H9 (cell line): ENCODE measurements around the gene CCNY. TPM values are rescaled to one million over a fixed set of nuclear protein-coding genes. Genes with fewer than 3 reads are reported as not detected.

Source experiments
- DNase-seq: peaks from one replicate; pipeline ENCODE4 v3.0.0-alpha.2; 2017
- H2AFZ ChIP-seq: one replicate; pipeline ENCODE4 v1.6.1; 2013; ENCODE audit warnings: mild to moderate bottlenecking, low read length, control low read depth, moderate library complexity
- H2AK5ac ChIP-seq: 2 replicates; pipeline ENCODE4 v1.6.1; 2013; ENCODE audit warnings: low read length, control low read depth, mixed read lengths; ENCODE audit not compliant: insufficient read length
- H2BK120ac ChIP-seq: one replicate; pipeline ENCODE4 v1.6.1; 2013; ENCODE audit warnings: low read depth, mild to moderate bottlenecking, low read length, control low read depth, inconsistent platforms; ENCODE audit not compliant: poor library complexity, severe bottlenecking
- H2BK12ac ChIP-seq: 2 replicates; pipeline ENCODE4 v1.6.1; 2013; ENCODE audit warnings: low read length, control low read depth, mixed read lengths, low read depth; ENCODE audit not compliant: insufficient read length
- H2BK15ac ChIP-seq: 2 replicates; pipeline ENCODE4 v1.6.1; 2013; ENCODE audit warnings: low read depth, low read length, control low read depth
- H2BK20ac ChIP-seq: one replicate; pipeline ENCODE4 v1.6.1; 2013; ENCODE audit warnings: low read depth, mild to moderate bottlenecking, low read length, control low read depth, inconsistent platforms; ENCODE audit not compliant: poor library complexity, severe bottlenecking
- H2BK5ac ChIP-seq: 2 replicates; pipeline ENCODE4 v1.6.1; 2013; ENCODE audit warnings: low read length, control low read depth, mixed read lengths; ENCODE audit not compliant: insufficient read length
- H3K14ac ChIP-seq: 2 replicates; pipeline ENCODE4 v1.6.1; 2013; ENCODE audit warnings: low read length, control low read depth; ENCODE audit not compliant: insufficient read depth
- H3K18ac ChIP-seq: 2 replicates; pipeline ENCODE4 v1.6.1; 2013; ENCODE audit warnings: low read depth, mild to moderate bottlenecking, mixed read lengths, low read length, control low read depth; ENCODE audit not compliant: insufficient read length
- H3K23ac ChIP-seq: 2 replicates; pipeline ENCODE4 v1.6.1; 2013; ENCODE audit warnings: low read length, control low read depth, mixed read lengths, low read depth; ENCODE audit not compliant: insufficient read length
- H3K23me2 ChIP-seq: 2 replicates; pipeline ENCODE4 v1.6.1; 2013; ENCODE audit warnings: low read depth, mild to moderate bottlenecking, mixed read lengths, low read length, control low read depth; ENCODE audit not compliant: insufficient read length, poor library complexity, severe bottlenecking
- H3K27ac ChIP-seq: 2 replicates; pipeline ENCODE4 v1.5.1; 2013; ENCODE audit warnings: low read length, control low read depth, mixed read lengths, low read depth; ENCODE audit not compliant: insufficient read length
- H3K27me3 ChIP-seq: 2 replicates; pipeline ENCODE4 v1.6.1; 2013; ENCODE audit warnings: low read length, control low read depth, inconsistent platforms; ENCODE audit not compliant: insufficient read depth
- H3K4ac ChIP-seq: 2 replicates; pipeline ENCODE4 v1.6.1; 2013; ENCODE audit warnings: low read depth, mild to moderate bottlenecking, control low read depth, inconsistent platforms, low read length, moderate library complexity
- H3K4me1 ChIP-seq: 2 replicates; pipeline ENCODE4 v1.6.1; 2013; ENCODE audit warnings: low read length, control low read depth, inconsistent platforms; ENCODE audit not compliant: insufficient read depth
- H3K4me2 ChIP-seq: 2 replicates; pipeline ENCODE4 v1.6.1; 2013; ENCODE audit warnings: low read length, control low read depth, mixed read lengths; ENCODE audit not compliant: insufficient read length, insufficient read depth
- H3K56ac ChIP-seq: 2 replicates; pipeline ENCODE4 v1.6.1; 2013; ENCODE audit warnings: low read depth, mild to moderate bottlenecking, mixed read lengths, low read length, control low read depth; ENCODE audit not compliant: insufficient read length
- H3K79me1 ChIP-seq: 2 replicates; pipeline ENCODE4 v1.6.1; 2013; ENCODE audit warnings: low read depth, mild to moderate bottlenecking, moderate library complexity, low read length, control low read depth, inconsistent platforms; ENCODE audit not compliant: insufficient read depth, poor library complexity, severe bottlenecking
- H3K79me2 ChIP-seq: 2 replicates; pipeline ENCODE4 v1.6.1; 2013; ENCODE audit warnings: low read length, control low read depth, inconsistent platforms; ENCODE audit not compliant: insufficient read depth
- H3K9ac ChIP-seq: 2 replicates; pipeline ENCODE4 v1.6.1; 2013; ENCODE audit warnings: low read length, control low read depth, mixed read lengths; ENCODE audit not compliant: insufficient read length; ENCODE audit errors: extremely low read depth
- H3K9me3 ChIP-seq: one replicate; pipeline ENCODE4 v1.6.1; 2013; ENCODE audit warnings: low read depth, low read length, inconsistent platforms; ENCODE audit not compliant: control insufficient read depth
- H3T11ph ChIP-seq: one replicate; pipeline ENCODE4 v1.6.1; 2013; ENCODE audit warnings: mild to moderate bottlenecking, low read length, control low read depth, inconsistent platforms
- H4K20me1 ChIP-seq: one replicate; pipeline ENCODE4 v1.6.1; 2013; ENCODE audit not compliant: control insufficient read depth, insufficient read length, insufficient read depth
- H4K5ac ChIP-seq: 2 replicates; pipeline ENCODE4 v1.6.1; 2013; ENCODE audit warnings: low read depth, mild to moderate bottlenecking, mixed read lengths, low read length, control low read depth; ENCODE audit not compliant: insufficient read length
- H4K8ac ChIP-seq: replicated peaks from 2 replicates; pipeline ENCODE4 v1.6.1; 2013; ENCODE audit warnings: low read length, control low read depth, mixed read lengths, low read depth; ENCODE audit not compliant: insufficient read length
- H4K91ac ChIP-seq: 2 replicates; pipeline ENCODE4 v1.6.1; 2013; ENCODE audit warnings: low read depth, mild to moderate bottlenecking, moderate library complexity, mixed read lengths, low read length, control low read depth; ENCODE audit not compliant: insufficient read length
- H3K27ac Mint-ChIP-seq, 3 experiments: 2 replicates in 2 of 3; 3 replicates in 1 of 3; pipeline ENCODE4 v1.8.0; 2020 to 2021; ENCODE audit warnings: mixed read lengths in 3 of 3, mild to moderate bottlenecking in 1 of 3, moderate library complexity in 1 of 3
- H3K27me3 Mint-ChIP-seq: 2 replicates; pipeline ENCODE4 v1.8.0; 2021; ENCODE audit warnings: low read depth, mild to moderate bottlenecking, moderate library complexity, mixed read lengths
- H3K36me3 Mint-ChIP-seq, 3 experiments: 2 replicates in 2 of 3; 3 replicates in 1 of 3; pipeline ENCODE4 v1.8.0; 2020 to 2021; ENCODE audit warnings: low read depth in 3 of 3, mixed read lengths in 3 of 3; ENCODE audit not compliant: insufficient read depth in 1 of 3
- H3K4me1 Mint-ChIP-seq, 2 experiments: 2 replicates each; pipeline ENCODE4 v1.8.0; 2020; ENCODE audit warnings: mixed read lengths in 2 of 2
- H3K4me3 Mint-ChIP-seq, 2 experiments: 2 replicates in 1 of 2; 3 replicates in 1 of 2; pipeline ENCODE4 v1.8.0; 2020 to 2021; ENCODE audit warnings: mild to moderate bottlenecking in 2 of 2, mixed read lengths in 2 of 2, moderate library complexity in 1 of 2
- H3K9me3 Mint-ChIP-seq, 2 experiments: 2 replicates in 1 of 2; 3 replicates in 1 of 2; pipeline ENCODE4 v1.8.0; 2020; ENCODE audit warnings: mild to moderate bottlenecking in 2 of 2, mixed read lengths in 2 of 2, moderate library complexity in 1 of 2
- CTCF ChIP-seq: fragments of 200-600 bp; sonication (generic); conservative IDR thresholded peaks from 3 replicates; pipeline ENCODE4 v1.8.0; 2021; ENCODE audit warnings: antibody characterized with exemption, mild to moderate bottlenecking
- WGBS: extraction: QIAGEN DNeasy Blood & Tissue Kit; methylation state at CpG from one replicate; pipeline ENCODE4 v1.1.7; 2013; ENCODE audit warnings: missing lambda C conversion rate, low lambda C conversion rate, mixed read lengths; ENCODE audit not compliant: insufficient read length; ENCODE audit errors: extremely low coverage; 5-methylcytosine and 5-hydroxymethylcytosine counted together
- total RNA-seq: library from RNA; stranded (reverse); gene quantifications from 2 replicates; pipeline ENCODE4 v1.2.1, GENCODE V29; 2021

Gene CCNY
- total RNA-seq, 1 experiment from 2014 or later, result 62.1 TPM

GRCh38 chr10:35575640-35576039 is 239.3 kb downstream of the CCNY start:
- H3K9me3 Mint-ChIP-seq, result no peaks in the 10 kb centered on the region; a peak in 3 of 5 replicates
- no peaks in the 10 kb centered on the region for H3K79me2 ChIP-seq
- no peak overlapping the region for H2BK20ac ChIP-seq
- H2AK5ac ChIP-seq, result no peak overlapping the region
- no peaks in the 10 kb centered on the region for H3K27me3 ChIP-seq
- no peak overlapping the region for H3K9ac ChIP-seq
- H2BK5ac ChIP-seq, result no peak overlapping the region
- H3K4me1 Mint-ChIP-seq, result peaks cover 11 to 13% of the 10 kb centered on the region in 2 experiments
- H4K20me1 ChIP-seq, result no peaks in the 10 kb centered on the region
- no peak overlapping the region for H3K4ac ChIP-seq
- H3K56ac ChIP-seq, result no peak overlapping the region
- H3K14ac ChIP-seq, result no peak overlapping the region
- no peak overlapping the region for H2AFZ ChIP-seq
- H3K79me1 ChIP-seq, result no peaks in the 10 kb centered on the region
- no peak overlapping the region for H2BK15ac ChIP-seq
- H3K23me2 ChIP-seq, result no peaks in the 10 kb centered on the region
- H4K5ac ChIP-seq, result no peak overlapping the region
- TF ChIP-seq CTCF, result no peak; the same call in 2 of the 3 replicates
- peak overlapping the region in 1 of 3 experiments; percentile 9; a peak in 1 of 7 replicates for H3K27ac Mint-ChIP-seq
- H4K91ac ChIP-seq, result no peak overlapping the region
- no peak overlapping the region for H3K4me3 Mint-ChIP-seq
- no peak overlapping the region for H2BK12ac ChIP-seq
- no peak overlapping the region for H3K23ac ChIP-seq
- no peaks in the 10 kb centered on the region for H3K4me1 ChIP-seq
- no peaks in the 10 kb centered on the region for H3K9me3 ChIP-seq
- H3K27me3 Mint-ChIP-seq, result no peaks in the 10 kb centered on the region
- no peak overlapping the region for H3T11ph ChIP-seq
- no peak for DNase-seq
- H3K27ac ChIP-seq, result no peak overlapping the region
- no CpG with 5 or more reads among the region's 9 CpGs for WGBS
- H4K8ac ChIP-seq, result no peak overlapping the region
- no peak overlapping the region for H2BK120ac ChIP-seq
- H3K18ac ChIP-seq, result no peak overlapping the region
- no peak overlapping the region for H3K4me2 ChIP-seq
- peaks cover 4 to 10% (median 5%) of the 10 kb centered on the region in 3 experiments; a peak in 5 of 7 replicates for H3K36me3 Mint-ChIP-seq
